ENCODE results near the gene TSPAN32. TPM values are rescaled to one million over a fixed set of nuclear protein-coding genes. Genes with fewer than 3 reads are reported as not detected.

The TSPAN32 gene
- total RNA-seq, 2 experiments from 2014 or later, result 20.5 to 41.4 TPM

GRCh38 chr11:2298795-2299761, 2.7 kb upstream of the TSPAN32 start:
- DNase-seq (peak; percentile 54), ATAC-seq (no peak)
- Mint-ChIP-seq H3K36me3 (peaks cover 5% of the 10 kb centered on the region), H3K27me3 (no peaks in the 10 kb centered on the region), H3K4me1 (peaks cover 36% of the 10 kb centered on the region), H3K4me3 (peak overlapping the region; percentile 40), H3K27ac (peak overlapping the region; percentile 72), H3K9me3 (ENCODE audit: low read depth) (no peaks in the 10 kb centered on the region)
- CTCF ChIA-PET, result interaction anchor here (0.7 to 10.3 kb wide), 15 partner anchors 9 to 594 kb away, joined by 3 to 432 read pairs (median 4); partner anchors contain the start of gene TSSC4

DNA sequence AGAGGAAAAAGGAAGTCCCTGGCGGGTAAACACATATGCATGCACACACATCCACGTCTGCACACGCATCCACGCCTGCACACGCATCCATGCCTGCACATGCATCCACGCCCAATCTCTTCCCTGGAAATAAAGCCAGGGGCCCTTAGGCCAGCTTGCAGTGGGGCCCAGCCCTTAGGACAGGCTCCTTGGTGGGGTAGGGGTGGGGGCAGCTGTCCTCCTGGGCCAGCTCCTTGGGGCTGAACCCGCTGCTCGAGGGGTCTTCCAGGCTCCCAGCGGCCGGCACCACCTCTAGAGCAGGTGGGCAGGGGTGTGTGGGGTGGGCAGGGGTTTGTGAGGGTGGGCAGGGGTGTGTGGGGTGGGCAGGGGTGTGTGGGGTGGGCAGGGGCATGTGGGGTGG, 2.0 kb upstream of the TSPAN32 start:
- peaks cover 37% of the 10 kb centered on the region for H3K4me1 Mint-ChIP-seq
- peak overlapping the region; percentile 40 for H3K4me3 Mint-ChIP-seq
- CTCF ChIA-PET, result interaction anchor here (0.7 to 10.3 kb wide), 14 partner anchors 8 to 593 kb away, joined by 3 to 432 read pairs (median 4); partner anchors contain the start of gene TSSC4
- peak overlapping the region; percentile 72 for H3K27ac Mint-ChIP-seq
- DNase-seq (peak; percentile 39), ATAC-seq (no peak)
- H3K27me3 Mint-ChIP-seq, result no peaks in the 10 kb centered on the region
- H3K9me3 Mint-ChIP-seq (ENCODE audit: low read depth), result no peaks in the 10 kb centered on the region
- H3K36me3 Mint-ChIP-seq, result peaks cover 5% of the 10 kb centered on the region

- Mint-ChIP-seq H3K27ac (peak overlapping the region; percentile 92), H3K4me3 (peak overlapping the region; percentile 94), H3K27me3 (no peaks in the 10 kb centered on the region), H3K4me1 (peaks cover 41% of the 10 kb centered on the region), H3K36me3 (peaks cover 5% of the 10 kb centered on the region), H3K9me3 (ENCODE audit: low read depth) (no peaks in the 10 kb centered on the region)
- DNase-seq (peak; percentile 68), ATAC-seq (peak; percentile 8)
- CTCF ChIA-PET, result interaction anchor here (1.4 to 10.3 kb wide), 7 partner anchors 11 to 232 kb away, joined by 3 to 432 read pairs (median 19); partner anchors contain the start of gene TSSC4
Measured at GRCh38 chr11:2300290-2300935, 1.4 kb upstream of the TSPAN32 start.

GRCh38 chr11:2300936-2301630, 730 bp upstream of the TSPAN32 start:
- H3K4me1 Mint-ChIP-seq, result peaks cover 48% of the 10 kb centered on the region
- peak; percentile 3 for ATAC-seq
- no peaks in the 10 kb centered on the region for H3K27me3 Mint-ChIP-seq

DNA sequence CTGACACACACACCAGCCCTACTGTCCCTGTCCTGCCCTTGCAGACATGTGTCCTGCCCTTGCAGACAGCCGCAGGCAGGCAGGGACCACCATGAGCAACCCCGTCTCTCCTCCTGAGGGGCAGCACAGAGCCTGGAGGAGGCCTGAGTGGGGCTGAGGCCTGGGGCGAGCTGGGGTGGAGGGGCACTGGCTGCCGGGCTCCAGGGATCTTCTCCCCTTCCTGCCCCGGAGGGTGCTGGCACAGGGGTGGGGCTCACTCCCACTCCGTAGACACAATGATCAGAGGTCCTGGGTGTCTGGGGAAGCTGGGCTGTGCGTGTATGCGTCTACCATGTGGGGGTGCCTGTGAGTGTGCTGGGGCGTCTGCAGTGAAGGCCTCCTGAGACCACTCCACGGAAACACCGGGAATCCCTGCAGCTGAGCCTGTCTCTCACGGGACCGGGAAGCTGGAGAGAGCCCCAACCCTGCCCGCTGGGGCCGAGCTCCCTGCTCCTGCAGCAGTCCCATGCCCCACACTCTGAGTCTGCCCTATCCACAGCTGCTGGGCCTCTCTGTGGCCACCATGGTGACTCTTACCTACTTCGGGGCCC, 588 bp downstream of the TSPAN32 start:
- H3K9me3 Mint-ChIP-seq (ENCODE audit: low read depth), result no peaks in the 10 kb centered on the region
- H3K4me3 Mint-ChIP-seq, result peak overlapping the region; percentile 94
- peaks cover 5% of the 10 kb centered on the region for H3K36me3 Mint-ChIP-seq
- ATAC-seq (peak; percentile 34), DNase-seq (peak; percentile 63)
- peak overlapping the region; percentile 92 for H3K27ac Mint-ChIP-seq
- CTCF ChIA-PET, result interaction anchor here (0.7 to 10.3 kb wide), 14 partner anchors 9 to 590 kb away, joined by 3 to 432 read pairs (median 7); partner anchors contain the start of genes CD81, LSP1 and TSSC4
- H3K4me1 Mint-ChIP-seq, result peaks cover 53% of the 10 kb centered on the region
- no peaks in the 10 kb centered on the region for H3K27me3 Mint-ChIP-seq

More at GRCh38 chr11:2300936-2301630, 730 bp upstream of the TSPAN32 start:
- CTCF ChIA-PET, result interaction anchor here (0.9 to 10.3 kb wide), 12 partner anchors 10 to 649 kb away, joined by 3 to 432 read pairs (median 8); partner anchors contain the start of gene TSSC4
- peak overlapping the region; percentile 92 for H3K27ac Mint-ChIP-seq
- peak overlapping the region; percentile 94 for H3K4me3 Mint-ChIP-seq
- H3K36me3 Mint-ChIP-seq, result peaks cover 5% of the 10 kb centered on the region
- peak; percentile 48 for DNase-seq
- no peaks in the 10 kb centered on the region for H3K9me3 Mint-ChIP-seq (ENCODE audit: low read depth)

- H3K27ac Mint-ChIP-seq, result peak overlapping the region; percentile 92
- peaks cover 2% of the 10 kb centered on the region for H3K36me3 Mint-ChIP-seq
- H3K4me3 Mint-ChIP-seq, result peak overlapping the region; percentile 94
- no peaks in the 10 kb centered on the region for H3K27me3 Mint-ChIP-seq
- ATAC-seq (no peak), DNase-seq (peak; percentile 41)
- H3K9me3 Mint-ChIP-seq (ENCODE audit: low read depth), result no peaks in the 10 kb centered on the region
- H3K4me1 Mint-ChIP-seq, result peaks cover 52% of the 10 kb centered on the region
- CTCF ChIA-PET, result interaction anchor here (0.7 to 10.3 kb wide), 17 partner anchors 8 to 590 kb away, joined by 3 to 432 read pairs (median 10); partner anchors contain the start of genes CD81, LSP1 and TSSC4
Measured at GRCh38 chr11:2302896-2303626, 1.2 kb downstream of the TSPAN32 start.

DNA sequence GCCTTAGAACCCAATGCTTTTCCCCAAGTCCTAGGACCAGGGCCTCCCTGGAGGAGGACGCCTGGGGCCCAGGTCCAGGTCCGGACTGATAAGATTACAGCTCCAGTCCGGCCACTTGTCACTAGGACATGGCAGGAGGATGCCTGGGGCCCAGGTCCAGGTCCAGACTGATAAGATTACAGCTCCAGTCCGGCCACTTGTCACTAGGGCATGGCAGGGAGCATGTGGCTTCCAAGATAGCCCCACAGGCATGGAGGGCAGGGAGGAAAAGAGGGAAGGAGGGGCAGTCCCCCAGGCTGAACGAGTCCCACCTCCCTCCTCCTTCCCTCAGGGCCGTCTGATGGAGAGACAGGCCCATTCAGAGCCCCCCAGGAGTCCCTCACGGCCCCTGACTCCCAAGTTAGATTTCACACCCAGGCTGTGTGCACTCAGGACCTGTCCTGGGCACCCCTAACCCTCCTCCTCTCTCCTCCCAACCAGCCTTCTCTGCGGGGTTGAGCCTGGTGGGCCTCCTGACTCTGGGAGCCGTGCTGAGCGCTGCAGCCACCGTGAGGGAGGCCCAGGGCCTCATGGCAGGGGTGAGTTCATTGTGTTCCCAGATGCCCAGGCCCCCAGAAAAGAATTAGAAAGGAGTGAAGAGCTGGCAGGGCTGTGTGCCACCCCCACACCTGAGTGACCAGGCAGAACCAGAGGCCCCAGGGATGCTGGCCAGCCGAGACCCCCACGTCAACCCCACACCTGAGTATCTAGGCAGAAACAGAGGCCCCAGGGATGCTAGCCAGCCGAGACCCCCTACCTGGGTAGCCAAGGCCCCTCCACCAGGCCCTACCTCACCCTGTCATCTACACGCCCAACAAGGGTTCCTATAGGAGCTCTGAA, 2.1 kb downstream of the TSPAN32 start:
- no peak for ATAC-seq
- Mint-ChIP-seq H3K9me3 (ENCODE audit: low read depth) (no peaks in the 10 kb centered on the region), H3K27me3 (no peaks in the 10 kb centered on the region), H3K27ac (peak overlapping the region; percentile 63), H3K36me3 (peaks cover 2% of the 10 kb centered on the region), H3K4me3 (peak overlapping the region; percentile 94), H3K4me1 (peaks cover 50% of the 10 kb centered on the region)
- CTCF ChIA-PET, result interaction anchor here (0.8 to 10.3 kb wide), 30 partner anchors 9 to 584 kb away, joined by 3 to 432 read pairs (median 6); partner anchors contain the start of genes CD81 and TSSC4
- DNase-seq, result peak; percentile 39

GRCh38 chr11:2304506-2305139, 2.8 kb downstream of the TSPAN32 start:
- peak overlapping the region; percentile 13 for H3K4me3 Mint-ChIP-seq
- H3K27ac Mint-ChIP-seq, result peak overlapping the region; percentile 84

DNA sequence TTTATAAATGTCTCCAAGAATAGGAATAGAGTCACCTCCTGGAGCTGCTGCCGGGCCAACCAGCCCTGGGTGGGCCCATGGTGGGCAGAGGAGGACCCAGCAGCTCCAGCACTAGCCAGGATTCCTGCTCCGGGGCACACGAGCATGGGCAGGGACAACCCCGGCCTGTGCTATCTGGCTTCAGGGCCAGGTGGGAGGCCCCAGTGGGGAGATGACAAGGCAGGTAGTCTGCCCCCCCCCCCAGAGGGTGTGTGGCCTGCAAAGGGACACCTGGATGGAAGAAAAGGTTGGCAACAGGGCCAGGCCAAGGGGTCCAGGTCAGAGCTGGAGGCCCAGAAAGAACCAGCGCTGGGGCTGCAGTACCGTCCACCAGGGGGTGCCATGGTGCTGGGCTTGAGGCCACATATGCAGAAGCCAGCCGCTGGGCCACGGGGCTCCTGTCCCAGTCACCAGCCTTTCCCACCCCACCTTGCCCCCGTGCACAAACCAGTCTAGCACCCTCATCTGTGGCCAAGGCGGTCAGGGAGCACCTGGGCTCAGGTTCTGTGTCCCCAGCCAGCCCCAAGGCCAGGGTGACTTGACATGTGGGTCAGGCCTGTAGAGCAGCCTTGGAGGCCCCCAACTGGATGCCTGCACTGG, 3.4 kb downstream of the TSPAN32 start:
- CTCF ChIA-PET, result interaction anchor here (0.7 to 10.3 kb wide), 42 partner anchors 9 to 781 kb away, joined by 3 to 432 read pairs (median 4); partner anchors contain the start of genes CD81 and TSSC4

More at GRCh38 chr11:2304506-2305139, 2.8 kb downstream of the TSPAN32 start:
- ATAC-seq, result no peak
- H3K9me3 Mint-ChIP-seq (ENCODE audit: low read depth), result no peaks in the 10 kb centered on the region
- H3K27me3 Mint-ChIP-seq, result no peaks in the 10 kb centered on the region
- H3K36me3 Mint-ChIP-seq, result peaks cover 2% of the 10 kb centered on the region
- H3K4me1 Mint-ChIP-seq, result peaks cover 44% of the 10 kb centered on the region
- CTCF ChIA-PET, result interaction anchor here (0.7 to 10.3 kb wide), 36 partner anchors 9 to 584 kb away, joined by 3 to 432 read pairs (median 4); partner anchors contain the start of genes CD81 and TSSC4
- DNase-seq, result peak; percentile 40

GRCh38 chr11:2305788-2306451, 4.1 kb downstream of the TSPAN32 start:
- Mint-ChIP-seq H3K4me1 (peaks cover 38% of the 10 kb centered on the region), H3K27ac (peak overlapping the region; percentile 84), H3K27me3 (no peaks in the 10 kb centered on the region), H3K9me3 (ENCODE audit: low read depth) (no peaks in the 10 kb centered on the region), H3K36me3 (peaks cover 2% of the 10 kb centered on the region), H3K4me3 (peak overlapping the region; percentile 69)
- DNase-seq, result peak; percentile 61
- CTCF ChIA-PET, result interaction anchor here (0.7 to 10.3 kb wide), 29 partner anchors 8 to 780 kb away, joined by 3 to 432 read pairs (median 4); partner anchors contain the start of genes CD81 and TSSC4
- ATAC-seq, result peak; percentile 15

More for the DNA sequence above, 3.4 kb downstream of the TSPAN32 start:
- Mint-ChIP-seq H3K9me3 (ENCODE audit: low read depth) (no peaks in the 10 kb centered on the region), H3K4me1 (peaks cover 42% of the 10 kb centered on the region), H3K27ac (peak overlapping the region; percentile 84), H3K36me3 (peaks cover 2% of the 10 kb centered on the region), H3K27me3 (no peaks in the 10 kb centered on the region), H3K4me3 (peak overlapping the region; percentile 69)
- peak; percentile 89 for DNase-seq
- peak; percentile 60 for ATAC-seq

All from activated CD8-positive, alpha-beta memory T cell treated with anti-CD3 and anti-CD28 coated beads, Interleukin-2, amount 10 ng/mL, durations not matched to agents 7 days and 5 days (primary cell).